GM12878 (cell line): Measurements from ENCODE around the gene SLC1A1.

Source experiments
- CTCF ChIP-seq, 3 experiments: IDR thresholded peaks in 2 of 3; conservative IDR thresholded peaks in 1 of 3; 2 replicates each; pipeline ENCODE4 v1.5.1; 2011; ENCODE audit warnings: low read depth in 3 of 3, low read length in 3 of 3, mild to moderate bottlenecking in 3 of 3, control low read depth in 2 of 3, moderate library complexity in 2 of 3, inconsistent platforms in 1 of 3, mixed read lengths in 1 of 3; ENCODE audit not compliant: control insufficient read depth in 2 of 3, insufficient read depth in 1 of 3; ENCODE audit errors: extremely low read depth in 1 of 3
- E4F1 ChIP-seq: fragments of 450-650 bp; IDR thresholded peaks from 2 replicates; pipeline ENCODE4 v1.6.1; 2018; ENCODE audit warnings: borderline replicate concordance, mild to moderate bottlenecking; ENCODE audit not compliant: partially characterized antibody
- EP300 ChIP-seq, 2 experiments: fragments of 150-350 bp in 1 of 2; IDR thresholded peaks; 2 replicates each; pipeline ENCODE4 v1.6.1; 2011 to 2012; ENCODE audit warnings: low read depth in 2 of 2, low read length in 2 of 2, borderline replicate concordance in 1 of 2, improper control_type of control experiment in 1 of 2, inconsistent platforms in 1 of 2; ENCODE audit not compliant: control insufficient read depth in 1 of 2
- FOS ChIP-seq: IDR thresholded peaks from 3 replicates; pipeline ENCODE4 v1.6.1; 2011; ENCODE audit warnings: borderline replicate concordance; ENCODE audit not compliant: insufficient read length; ENCODE audit errors: extremely low read depth
- MEF2B ChIP-seq: fragments of 450-650 bp; IDR thresholded peaks from 2 replicates; pipeline ENCODE4 v1.6.1; 2018; ENCODE audit warnings: mild to moderate bottlenecking, moderate library complexity; ENCODE audit not compliant: partially characterized antibody, poor library complexity, severe bottlenecking
- NFIC ChIP-seq: IDR thresholded peaks from 2 replicates; pipeline ENCODE4 v1.6.1; 2012; ENCODE audit warnings: low read depth, mild to moderate bottlenecking, inconsistent platforms, low read length, moderate library complexity
- SUZ12 ChIP-seq: fragments of 200-600 bp; sonication (generic); IDR thresholded peaks from one replicate; pipeline ENCODE4 v1.6.1; 2018; ENCODE audit warnings: antibody characterized with exemption, mild to moderate bottlenecking; ENCODE audit not compliant: unreplicated experiment
- TAF1 ChIP-seq: IDR thresholded peaks from 2 replicates; pipeline ENCODE4 v1.6.1; 2011; ENCODE audit warnings: mild to moderate bottlenecking, low read depth, low read length, borderline replicate concordance
- ZNF274 ChIP-seq: IDR thresholded peaks from one replicate; pipeline ENCODE4 v1.8.0; 2011; ENCODE audit not compliant: insufficient read length, insufficient read depth
- TF ChIP-seq, protein P1 (sequence below): IDR thresholded peaks from 2 replicates; pipeline ENCODE4 v1.6.1; 2012; ENCODE audit warnings: low read depth, low read length, improper control_type of control experiment

GRCh38 chr9:4575997-4576396, 85.7 kb downstream of the SLC1A1 start:
- TF ChIP-seq FOS (no peak), SUZ12 (no peak), TAF1 (no peak), NFIC (no peak), E4F1 (no peak), CTCF (IDR thresholded peaks at IDR 0.05 in 2 of 3, conservative IDR thresholded peaks at IDR 0.05 in 1 of 3; ENCODE audit: control insufficient read depth in 2 of 3, extremely low read depth in 1 of 3, insufficient read depth in 1 of 3, low read depth in 3 of 3, low read length in 3 of 3) (no peak), MEF2B (no peak), EP300 (IDR thresholded peaks at IDR 0.05; ENCODE audit: borderline replicate concordance in 1 of 2, control insufficient read depth in 1 of 2, low read depth in 2 of 2, low read length in 2 of 2) (no peak), ZNF274 (no peak)
- TF ChIP-seq, protein P1, sequence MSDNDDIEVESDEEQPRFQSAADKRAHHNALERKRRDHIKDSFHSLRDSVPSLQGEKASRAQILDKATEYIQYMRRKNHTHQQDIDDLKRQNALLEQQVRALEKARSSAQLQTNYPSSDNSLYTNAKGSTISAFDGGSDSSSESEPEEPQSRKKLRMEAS = no peak
